Measurements from ENCODE around the gene TNFRSF12A.
A peak's percentile ranks its signal among the peaks of the same experiment; 100 is the strongest.

The TNFRSF12A gene

GRCh38 chr16:3003582-3004270 is 16.4 kb upstream of the TNFRSF12A start:
- H3K4me3 ChIP-seq (ENCODE audit: control insufficient read depth, low read depth, low read length) = no peak overlapping the region
- TF ChIP-seq CTCF (conservative IDR thresholded peaks at IDR 0.05; ENCODE audit: control insufficient read depth, insufficient read depth, low read depth, low read length) = peak; percentile 19
- peak; percentile 97 for DNase-seq (ENCODE audit: low read depth)

- no peak for TF ChIP-seq CTCF (conservative IDR thresholded peaks at IDR 0.05; ENCODE audit: control insufficient read depth, insufficient read depth, low read depth, low read length)
- DNase-seq (ENCODE audit: low read depth) = no peak
- H3K4me3 ChIP-seq (ENCODE audit: control insufficient read depth, low read depth, low read length) = no peak overlapping the region
Measured at GRCh38 chr16:3004319-3004718, 15.8 kb upstream of the TNFRSF12A start.

- DNase-seq (ENCODE audit: low read depth) = no peak
- no peak overlapping the region for H3K4me3 ChIP-seq (ENCODE audit: control insufficient read depth, low read depth, low read length)
- no peak for TF ChIP-seq CTCF (conservative IDR thresholded peaks at IDR 0.05; ENCODE audit: control insufficient read depth, insufficient read depth, low read depth, low read length)
Measured at GRCh38 chr16:3004781-3005284, 15.3 kb upstream of the TNFRSF12A start.

- no peak for TF ChIP-seq CTCF (conservative IDR thresholded peaks at IDR 0.05; ENCODE audit: control insufficient read depth, insufficient read depth, low read depth, low read length)
- H3K4me3 ChIP-seq (ENCODE audit: control insufficient read depth, low read depth, low read length) = no peak overlapping the region
- no peak for DNase-seq (ENCODE audit: low read depth)
Measured at GRCh38 chr16:3007059-3007956, 12.9 kb upstream of the TNFRSF12A start.

GRCh38 chr16:3007957-3008689 is 12.0 kb upstream of the TNFRSF12A start:
- no peak for DNase-seq (ENCODE audit: low read depth)

More at GRCh38 chr16:3007957-3008689, 12.0 kb upstream of the TNFRSF12A start:
- no peak overlapping the region for H3K4me3 ChIP-seq (ENCODE audit: control insufficient read depth, low read depth, low read length)
- TF ChIP-seq CTCF (conservative IDR thresholded peaks at IDR 0.05; ENCODE audit: control insufficient read depth, insufficient read depth, low read depth, low read length) = no peak

All from fibroblast of mammary gland (primary cell).